Neural cell (in vitro differentiated cells): Measurements from ENCODE around the gene ABCF3. TPM values are rescaled to one million over a fixed set of nuclear protein-coding genes. Genes with fewer than 3 reads are reported as not detected.

Experiments used
- H2AFZ ChIP-seq: fragments of 200-600, 300-800 bp; sonication (generic), shearing (Covaris generic); 2 replicates; pipeline ENCODE4 v1.6.0; 2014; ENCODE audit warnings: low read depth, mild to moderate bottlenecking, antibody characterized with exemption, low read length, moderate library complexity
- H3F3A ChIP-seq: fragments of 200-600 bp; shearing (Covaris generic); 2 replicates; pipeline ENCODE4 v1.6.1; 2016; ENCODE audit warnings: mild to moderate bottlenecking, moderate library complexity, mixed read lengths, antibody characterized with exemption, low read length; ENCODE audit not compliant: insufficient read depth, poor library complexity, severe bottlenecking
- H3K27ac ChIP-seq: fragments of 200-600, 300-800 bp; sonication (generic), shearing (Covaris generic); 2 replicates; pipeline ENCODE4 v1.5.1; 2014; ENCODE audit warnings: mild to moderate bottlenecking, low read length, moderate library complexity
- H3K27me3 ChIP-seq: fragments of 300-800, 200-600 bp; sonication (generic), shearing (Covaris generic); 2 replicates; pipeline ENCODE4 v1.6.0; 2014; ENCODE audit warnings: mild to moderate bottlenecking, low read depth, low read length, moderate library complexity; ENCODE audit not compliant: insufficient read depth
- H3K36me3 ChIP-seq: fragments of 300-800, 200-600 bp; sonication (generic), shearing (Covaris generic); 2 replicates; pipeline ENCODE4 v1.5.1; 2014; ENCODE audit warnings: mild to moderate bottlenecking, antibody characterized with exemption, low read length, moderate library complexity; ENCODE audit not compliant: insufficient read depth
- H3K4me2 ChIP-seq: fragments of 300-800, 200-600 bp; sonication (generic), shearing (Covaris generic); 2 replicates; pipeline ENCODE4 v1.6.0; 2014; ENCODE audit warnings: mild to moderate bottlenecking, low read length
- H3K4me3 ChIP-seq: fragments of 300-800, 200-600 bp; sonication (generic), shearing (Covaris generic); 2 replicates; pipeline ENCODE4 v1.5.1; 2014; ENCODE audit warnings: mild to moderate bottlenecking, low read length, moderate library complexity
- H3K79me2 ChIP-seq: fragments of 200-600 bp; shearing (Covaris generic); replicated peaks from 2 replicates; pipeline ENCODE4 v1.6.0; 2014; ENCODE audit warnings: mild to moderate bottlenecking, low read length, moderate library complexity; ENCODE audit not compliant: insufficient read depth
- H3K9ac ChIP-seq: fragments of 300-800, 200-600 bp; sonication (generic), shearing (Covaris generic); 2 replicates; pipeline ENCODE4 v1.6.1; 2016; ENCODE audit warnings: mild to moderate bottlenecking, low read length, mixed read lengths
- H3K9me2 ChIP-seq: fragments of 200-600 bp; shearing (Covaris generic); 2 replicates; pipeline ENCODE4 v1.6.1; 2016; ENCODE audit warnings: mild to moderate bottlenecking, low read length, mixed read lengths; ENCODE audit not compliant: insufficient read depth
- H3K9me3 ChIP-seq: fragments of 200-600, 300-800 bp; sonication (generic), shearing (Covaris generic); 2 replicates; pipeline ENCODE4 v1.6.1; 2016; ENCODE audit warnings: mild to moderate bottlenecking, mixed run types, low read length, moderate library complexity, mixed read lengths
- H4K20me1 ChIP-seq: fragments of 200-600 bp; shearing (Covaris generic); 2 replicates; pipeline ENCODE4 v1.6.1; 2016; ENCODE audit warnings: mild to moderate bottlenecking, mixed run types; ENCODE audit not compliant: insufficient read depth
- CTCF ChIP-seq: fragments of 450-650 bp; IDR thresholded peaks from 2 replicates; pipeline ENCODE4 v1.5.1; 2014; ENCODE audit warnings: antibody characterized with exemption, mild to moderate bottlenecking, moderate library complexity; ENCODE audit not compliant: poor library complexity, severe bottlenecking
- EP300 ChIP-seq: fragments of 450-650 bp; conservative IDR thresholded peaks from 2 replicates; pipeline ENCODE4 v1.6.1; 2014; ENCODE audit warnings: antibody characterized with exemption, mild to moderate bottlenecking, moderate library complexity; ENCODE audit not compliant: poor library complexity, severe bottlenecking
- EZH2 ChIP-seq: fragments of 200-600, 300-800 bp; shearing (Covaris generic), sonication (generic); IDR thresholded peaks from 2 replicates; pipeline ENCODE4 v1.6.1; 2014; ENCODE audit warnings: antibody characterized with exemption, low read length, borderline replicate concordance, mild to moderate bottlenecking; ENCODE audit not compliant: insufficient read depth, poor library complexity, severe bottlenecking
- MXI1 ChIP-seq: fragments of 450-650 bp; conservative IDR thresholded peaks from 2 replicates; pipeline ENCODE4 v1.6.1; 2014; ENCODE audit warnings: antibody characterized with exemption, mild to moderate bottlenecking; ENCODE audit not compliant: poor library complexity, severe bottlenecking
- POLR2AphosphoS5 ChIP-seq: IDR thresholded peaks from 2 replicates; pipeline ENCODE4 v1.6.1; 2012
- RAD21 ChIP-seq: fragments of 450-650 bp; conservative IDR thresholded peaks from 2 replicates; pipeline ENCODE4 v1.6.1; 2014; ENCODE audit warnings: antibody characterized with exemption, mild to moderate bottlenecking, moderate library complexity
- REST ChIP-seq: IDR thresholded peaks from 2 replicates; pipeline ENCODE4 v1.6.1; 2012; ENCODE audit warnings: borderline replicate concordance
- SMC3 ChIP-seq: fragments of 450-650 bp; conservative IDR thresholded peaks from 2 replicates; pipeline ENCODE4 v1.6.1; 2014; ENCODE audit warnings: antibody characterized with exemption, mild to moderate bottlenecking, moderate library complexity; ENCODE audit not compliant: poor library complexity
- TAF1 ChIP-seq: IDR thresholded peaks from 2 replicates; pipeline ENCODE4 v1.6.1; 2012; ENCODE audit warnings: low read depth
- polyA plus RNA-seq: library from polyadenylated mRNA; depleted of rRNA; stranded (reverse); fragments of >200 nt; gene quantifications from 2 replicates; pipeline ENCODE4 v1.2.3, GENCODE V29; 2014

Gene ABCF3
- polyA plus RNA-seq, 1 donor from 2014 or later, result 40.3 TPM

DNA sequence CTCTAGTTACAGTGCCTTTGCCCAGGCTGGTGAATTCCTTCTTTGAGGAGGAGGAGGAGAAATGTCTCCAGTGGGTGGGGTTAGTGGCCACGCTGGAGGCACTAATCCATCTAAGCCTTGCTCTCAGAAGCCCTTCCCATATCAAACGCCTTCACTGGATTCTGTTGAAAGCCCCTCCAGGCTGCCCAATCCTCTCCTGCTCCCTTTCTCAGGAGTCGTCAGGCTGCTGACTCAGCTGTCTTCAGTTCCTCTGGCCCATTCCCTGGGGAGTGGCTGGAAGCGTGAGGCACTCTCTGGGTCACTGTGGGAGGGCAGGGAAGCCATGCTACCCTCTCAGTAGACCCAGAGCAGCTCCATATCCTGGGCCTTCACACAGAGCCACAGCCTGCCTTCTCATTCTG is 8.7 kb upstream of the ABCF3 start:
- peaks cover 33% of the 10 kb centered on the region for H3K79me2 ChIP-seq
- H4K20me1 ChIP-seq, result peaks cover 6% of the 10 kb centered on the region
- H3K9me2 ChIP-seq, result no peaks in the 10 kb centered on the region

DNA sequence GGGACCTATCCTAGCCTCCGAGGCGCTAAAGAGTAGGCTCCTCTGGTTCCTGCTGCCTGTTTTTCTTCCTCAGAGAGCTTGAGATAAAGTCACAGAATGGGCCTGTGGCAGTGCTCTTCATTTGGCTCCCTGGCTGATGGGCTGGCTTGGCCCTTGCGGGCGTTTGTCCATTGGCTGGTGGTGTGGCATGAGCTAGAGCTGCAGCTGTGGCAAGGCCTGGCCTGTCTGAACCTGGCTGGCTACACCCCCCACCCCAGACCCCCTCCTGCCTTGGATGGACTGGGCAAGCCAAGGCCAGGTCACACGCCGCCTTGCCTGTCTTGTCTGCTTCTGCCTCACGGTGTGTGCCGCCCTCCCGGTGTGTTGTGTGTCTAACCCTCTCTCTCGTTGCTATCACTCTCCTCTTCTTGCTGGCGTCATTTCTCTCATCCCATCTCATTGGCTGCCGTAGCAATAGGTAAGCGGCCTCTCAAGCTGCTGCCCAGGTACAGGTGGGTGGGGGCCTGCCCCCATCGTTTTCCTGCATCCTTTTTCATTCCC is 8.2 kb upstream of the ABCF3 start:
- H3K27ac ChIP-seq, result no peak overlapping the region
- H3F3A ChIP-seq, result no peaks in the 10 kb centered on the region
- H3K79me2 ChIP-seq, result peaks cover 33% of the 10 kb centered on the region
- TF ChIP-seq CTCF (no peak), MXI1 (no peak), TAF1 (no peak), RAD21 (no peak), POLR2AphosphoS5 (no peak), EZH2 (no peak), SMC3 (no peak), REST (no peak), EP300 (no peak)
- peak overlapping the region; percentile 100 for H3K4me3 ChIP-seq
- no peak overlapping the region for H2AFZ ChIP-seq
- H3K9me3 ChIP-seq, result no peaks in the 10 kb centered on the region
- no peaks in the 10 kb centered on the region for H3K27me3 ChIP-seq
- H3K9me2 ChIP-seq, result no peaks in the 10 kb centered on the region
- peaks cover 6% of the 10 kb centered on the region for H4K20me1 ChIP-seq
- H3K4me2 ChIP-seq, result no peak overlapping the region
- H3K9ac ChIP-seq, result no peak overlapping the region
- peaks cover 11% of the 10 kb centered on the region for H3K36me3 ChIP-seq

More for the DNA sequence above, 8.7 kb upstream of the ABCF3 start:
- H3K9ac ChIP-seq, result peak overlapping the region; percentile 98
- no peaks in the 10 kb centered on the region for H3F3A ChIP-seq
- no peaks in the 10 kb centered on the region for H3K27me3 ChIP-seq
- peaks cover 11% of the 10 kb centered on the region for H3K36me3 ChIP-seq
- H2AFZ ChIP-seq, result no peak overlapping the region
- TF ChIP-seq SMC3, result no peak
- no peak for TF ChIP-seq EP300
- H3K27ac ChIP-seq, result peak overlapping the region; percentile 87
- H3K4me2 ChIP-seq, result peak overlapping the region; percentile 39
- peak overlapping the region; percentile 100 for H3K4me3 ChIP-seq
- no peaks in the 10 kb centered on the region for H3K9me3 ChIP-seq
